ENCODE measurements around the gene ZDHHC24. TPM values are rescaled to one million over a fixed set of nuclear protein-coding genes. Genes with fewer than 3 reads are reported as not detected.

The ZDHHC24 gene
- total RNA-seq, 1 donor from 2014 or later = 3.7 TPM

DNA sequence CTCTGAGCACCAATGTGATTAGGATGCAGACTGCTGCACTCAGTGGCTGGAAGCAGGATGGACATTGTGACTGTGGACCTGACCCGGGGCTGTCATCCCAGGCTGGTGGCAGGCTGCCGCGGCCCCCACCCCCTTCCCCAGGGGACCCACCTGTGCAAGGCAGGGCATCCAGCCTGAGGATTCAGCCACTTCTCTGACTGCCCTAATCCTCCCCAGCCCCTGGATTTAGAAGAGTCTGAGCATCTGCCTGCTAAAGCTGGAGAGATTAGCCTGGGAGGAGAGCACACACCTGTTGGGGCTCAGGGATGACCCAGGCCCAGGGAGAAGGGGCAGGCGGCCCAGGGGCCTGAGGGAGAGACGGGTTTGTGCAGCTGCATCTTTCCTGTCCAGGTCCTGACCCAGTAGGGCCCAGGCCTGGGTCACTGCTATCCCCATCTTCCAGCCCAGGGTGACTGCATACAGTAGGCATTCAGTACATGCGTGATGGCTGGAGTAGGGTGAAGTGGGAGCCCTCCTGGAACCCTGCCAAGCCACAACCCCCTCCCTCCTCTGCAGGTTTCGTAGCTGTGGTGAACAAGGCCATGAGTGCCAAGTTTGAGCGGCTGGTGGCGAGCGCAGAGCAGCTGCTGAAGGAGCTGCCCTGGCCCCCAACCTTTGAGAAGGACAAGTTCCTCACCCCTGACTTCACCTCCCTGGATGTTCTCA lies 53.5 kb downstream of the ZDHHC24 start:
- H3K27ac ChIP-seq (ENCODE audit: low read depth, low read length) = no peak overlapping the region
- H3K4me1 ChIP-seq (ENCODE audit: control insufficient read depth in 3 of 3, insufficient read depth in 3 of 3, low read length in 3 of 3) = no peaks in the 10 kb centered on the region
- H3K9ac ChIP-seq (ENCODE audit: low read depth in 1 of 3, low read length in 3 of 3) = no peak overlapping the region
- H3K36me3 ChIP-seq (ENCODE audit: control insufficient read depth in 3 of 3, insufficient read depth in 3 of 3, low read length in 3 of 3) = peaks cover 30 to 52% (median 40%) of the 10 kb centered on the region in 3 donors
- H3K4me3 ChIP-seq (ENCODE audit: low read length in 3 of 3) = no peak overlapping the region
- no peaks in the 10 kb centered on the region for H3K9me3 ChIP-seq (ENCODE audit: control insufficient read depth in 3 of 3, low read length in 3 of 3)
- no peaks in the 10 kb centered on the region for H3K27me3 ChIP-seq (ENCODE audit: control insufficient read depth in 3 of 3, insufficient read depth in 3 of 3, low read length in 3 of 3)

DNA sequence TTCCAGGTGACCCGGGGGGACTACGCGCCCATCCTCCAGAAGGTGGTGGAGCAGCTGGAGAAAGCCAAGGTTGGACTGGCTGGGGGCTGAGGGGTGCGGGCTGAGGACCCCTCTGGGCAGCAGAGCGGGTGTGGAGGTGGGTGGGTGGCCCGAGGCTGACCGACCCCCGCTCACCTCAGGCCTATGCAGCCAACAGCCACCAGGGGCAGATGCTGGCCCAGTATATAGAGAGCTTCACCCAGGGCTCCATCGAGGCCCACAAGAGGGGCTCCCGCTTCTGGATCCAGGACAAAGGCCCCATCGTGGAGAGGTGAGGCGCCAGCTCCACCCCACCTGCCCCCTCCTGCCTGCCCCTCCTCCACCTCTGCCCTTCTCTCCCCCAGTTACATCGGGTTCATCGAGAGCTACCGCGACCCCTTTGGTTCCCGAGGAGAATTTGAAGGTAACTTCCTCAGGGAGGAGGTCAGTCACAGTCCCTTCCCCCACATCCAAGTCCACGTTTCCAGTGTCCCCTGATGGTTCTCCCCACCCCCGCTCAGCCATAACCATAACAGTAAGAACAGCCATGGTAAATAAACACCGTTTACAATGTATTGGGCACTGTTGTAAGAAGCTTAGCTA lies 54.4 kb downstream of the ZDHHC24 start:
- Histone ChIP-seq H3K4me3 (ENCODE audit: low read length in 3 of 3) (no peak overlapping the region), H3K9me3 (ENCODE audit: control insufficient read depth in 3 of 3, low read length in 3 of 3) (no peaks in the 10 kb centered on the region), H3K4me1 (ENCODE audit: control insufficient read depth in 3 of 3, insufficient read depth in 3 of 3, low read length in 3 of 3) (no peaks in the 10 kb centered on the region), H3K36me3 (ENCODE audit: control insufficient read depth in 3 of 3, insufficient read depth in 3 of 3, low read length in 3 of 3) (peaks cover 27 to 48% (median 34%) of the 10 kb centered on the region in 3 donors), H3K27me3 (ENCODE audit: control insufficient read depth in 3 of 3, insufficient read depth in 3 of 3, low read length in 3 of 3) (no peaks in the 10 kb centered on the region), H3K9ac (ENCODE audit: low read depth in 1 of 3, low read length in 3 of 3) (no peak overlapping the region), H3K27ac (ENCODE audit: low read depth, low read length) (no peak overlapping the region)

DNA sequence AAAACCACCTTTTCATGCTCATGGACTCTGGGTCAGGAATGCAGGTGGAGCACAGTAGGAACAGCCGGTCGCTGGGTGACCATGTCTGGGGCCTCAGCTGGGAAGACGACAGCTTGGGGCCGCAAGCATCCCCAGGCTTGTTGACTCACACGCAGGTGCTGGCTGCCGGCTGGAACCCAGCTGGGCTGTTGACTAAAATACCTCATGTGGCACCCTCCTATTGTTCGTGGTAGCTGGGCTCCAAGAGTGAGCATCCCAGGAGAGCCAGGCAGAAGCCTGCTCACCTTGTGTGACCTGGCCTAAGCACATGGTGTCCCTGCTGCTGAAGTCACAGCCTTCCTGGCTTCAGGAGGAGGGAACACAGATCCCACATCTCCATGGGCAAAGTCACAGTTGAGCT lies 56.2 kb downstream of the ZDHHC24 start:
- Histone ChIP-seq H3K9me3 (ENCODE audit: control insufficient read depth in 3 of 3, low read length in 3 of 3) (no peaks in the 10 kb centered on the region), H3K27me3 (ENCODE audit: control insufficient read depth in 3 of 3, insufficient read depth in 3 of 3, low read length in 3 of 3) (no peaks in the 10 kb centered on the region), H3K4me3 (ENCODE audit: low read length in 3 of 3) (no peak overlapping the region), H3K4me1 (ENCODE audit: control insufficient read depth in 3 of 3, insufficient read depth in 3 of 3, low read length in 3 of 3) (no peaks in the 10 kb centered on the region), H3K9ac (ENCODE audit: low read depth in 1 of 3, low read length in 3 of 3) (no peak overlapping the region), H3K27ac (ENCODE audit: low read depth, low read length) (no peak overlapping the region), H3K36me3 (ENCODE audit: control insufficient read depth in 3 of 3, insufficient read depth in 3 of 3, low read length in 3 of 3) (peaks cover 26 to 48% (median 27%) of the 10 kb centered on the region in 3 donors)

DNA sequence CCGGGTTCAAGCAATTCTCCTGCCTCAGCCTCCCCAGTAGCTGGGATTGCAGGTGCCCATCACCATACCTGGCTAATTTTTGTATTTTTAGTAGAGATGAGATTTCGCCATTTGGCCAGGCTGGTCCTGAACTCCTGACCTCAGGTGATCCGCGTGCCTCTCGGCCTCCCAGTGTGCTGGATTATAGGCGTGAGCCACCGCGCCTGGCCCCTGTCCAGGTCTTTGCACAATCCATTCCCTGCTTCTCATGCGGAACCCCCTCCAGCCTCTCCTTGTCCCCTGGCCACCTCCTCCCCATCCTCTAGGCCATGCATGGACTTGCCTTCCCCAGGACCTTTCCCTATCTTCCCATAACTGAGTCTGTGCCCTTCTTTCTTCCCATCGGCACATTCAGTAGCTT lies 56.9 kb downstream of the ZDHHC24 start:
- no peak overlapping the region for H3K4me3 ChIP-seq (ENCODE audit: low read length in 3 of 3)
- H3K9me3 ChIP-seq (ENCODE audit: control insufficient read depth in 3 of 3, low read length in 3 of 3) = no peaks in the 10 kb centered on the region
- H3K27ac ChIP-seq (ENCODE audit: low read depth, low read length) = no peak overlapping the region
- peaks cover 26 to 48% (median 29%) of the 10 kb centered on the region in 3 donors for H3K36me3 ChIP-seq (ENCODE audit: control insufficient read depth in 3 of 3, insufficient read depth in 3 of 3, low read length in 3 of 3)
- no peak overlapping the region for H3K9ac ChIP-seq (ENCODE audit: low read depth in 1 of 3, low read length in 3 of 3)
- H3K4me1 ChIP-seq (ENCODE audit: control insufficient read depth in 3 of 3, insufficient read depth in 3 of 3, low read length in 3 of 3) = no peaks in the 10 kb centered on the region
- H3K27me3 ChIP-seq (ENCODE audit: control insufficient read depth in 3 of 3, insufficient read depth in 3 of 3, low read length in 3 of 3) = no peaks in the 10 kb centered on the region

DNA sequence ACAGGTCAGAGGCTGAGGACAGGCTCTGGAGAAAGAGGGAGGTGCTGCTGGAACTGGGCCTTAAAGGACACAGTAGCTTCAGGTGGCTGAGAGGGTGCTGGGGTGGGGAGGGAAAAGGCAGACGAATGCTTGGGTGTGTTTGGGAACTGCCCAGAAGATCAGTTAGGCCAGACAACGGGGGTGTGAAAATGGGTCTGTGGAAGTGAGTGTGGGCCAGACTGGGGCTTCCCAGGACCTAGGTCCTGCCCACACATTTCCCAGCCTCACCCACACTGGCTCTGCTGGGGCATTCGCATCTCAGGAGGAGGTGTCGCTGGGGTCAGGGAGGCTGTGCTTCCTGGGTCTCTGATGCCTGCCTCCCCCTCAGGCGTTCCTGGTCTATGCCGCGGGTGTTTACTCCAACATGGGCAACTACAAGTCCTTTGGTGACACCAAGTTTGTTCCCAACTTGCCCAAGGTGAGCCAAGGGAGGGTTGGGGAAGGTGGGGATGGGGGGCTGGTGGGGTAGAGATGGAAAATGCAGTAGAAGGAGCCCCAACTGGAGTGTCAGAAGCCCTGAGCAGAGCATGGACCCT lies 61.0 kb downstream of the ZDHHC24 start:
- no peak overlapping the region for H3K9ac ChIP-seq (ENCODE audit: low read depth in 1 of 3, low read length in 3 of 3)
- H3K9me3 ChIP-seq (ENCODE audit: control insufficient read depth in 3 of 3, low read length in 3 of 3) = no peaks in the 10 kb centered on the region
- no peak overlapping the region for H3K4me3 ChIP-seq (ENCODE audit: low read length in 3 of 3)
- H3K4me1 ChIP-seq (ENCODE audit: control insufficient read depth in 3 of 3, insufficient read depth in 3 of 3, low read length in 3 of 3) = peaks cover 3 to 13% (median 7%) of the 10 kb centered on the region in 3 donors
- peaks cover 14 to 38% (median 18%) of the 10 kb centered on the region in 3 donors for H3K36me3 ChIP-seq (ENCODE audit: control insufficient read depth in 3 of 3, insufficient read depth in 3 of 3, low read length in 3 of 3)
- no peaks in the 10 kb centered on the region for H3K27me3 ChIP-seq (ENCODE audit: control insufficient read depth in 3 of 3, insufficient read depth in 3 of 3, low read length in 3 of 3)
- H3K27ac ChIP-seq (ENCODE audit: low read depth, low read length) = no peak overlapping the region

GRCh38 chr11:66480117-66480938 lies 65.5 kb downstream of the ZDHHC24 start, which contains the start of gene DPP3:
DPP3 (plus strand) TSS chr11:66480434; CDS start chr11:66482201, 1,767 bp downstream.
- H3K9ac ChIP-seq (ENCODE audit: low read depth in 1 of 3, low read length in 3 of 3) = peak within 1 kb of the TSS; percentile 93 to 98 (median 95)
- no peaks in the 10 kb centered on the region for H3K27me3 ChIP-seq (ENCODE audit: control insufficient read depth in 3 of 3, insufficient read depth in 3 of 3, low read length in 3 of 3)
- peak within 1 kb of the TSS; percentile 92 for H3K27ac ChIP-seq (ENCODE audit: low read depth, low read length)
- H3K9me3 ChIP-seq (ENCODE audit: control insufficient read depth in 3 of 3, low read length in 3 of 3) = no peaks in the 10 kb centered on the region
- H3K36me3 ChIP-seq (ENCODE audit: control insufficient read depth in 3 of 3, insufficient read depth in 3 of 3, low read length in 3 of 3) = peaks cover 3 to 19% (median 10%) of the 10 kb centered on the region in 3 donors
- peak within 1 kb of the TSS; percentile 84 to 91 (median 90) for H3K4me3 ChIP-seq (ENCODE audit: low read length in 3 of 3)
- H3K4me1 ChIP-seq (ENCODE audit: control insufficient read depth in 3 of 3, insufficient read depth in 3 of 3, low read length in 3 of 3) = peaks cover 19 to 40% (median 24%) of the 10 kb centered on the region in 3 donors

- Histone ChIP-seq H3K27ac (ENCODE audit: low read depth, low read length) (peak overlapping the region; percentile 92), H3K27me3 (ENCODE audit: control insufficient read depth in 3 of 3, insufficient read depth in 3 of 3, low read length in 3 of 3) (no peaks in the 10 kb centered on the region), H3K36me3 (ENCODE audit: control insufficient read depth in 3 of 3, insufficient read depth in 3 of 3, low read length in 3 of 3) (peaks cover 7 to 18% (median 10%) of the 10 kb centered on the region in 3 donors), H3K4me3 (ENCODE audit: low read length in 3 of 3) (peak overlapping the region; percentile 84 to 91 (median 90)), H3K9ac (ENCODE audit: low read depth in 1 of 3, low read length in 3 of 3) (peak overlapping the region; percentile 93 to 98 (median 95)), H3K4me1 (ENCODE audit: control insufficient read depth in 3 of 3, insufficient read depth in 3 of 3, low read length in 3 of 3) (peaks cover 19 to 40% (median 24%) of the 10 kb centered on the region in 3 donors), H3K9me3 (ENCODE audit: control insufficient read depth in 3 of 3, low read length in 3 of 3) (no peaks in the 10 kb centered on the region)
These were observed 66.3 kb downstream of the ZDHHC24 start for GRCh38 chr11:66479394-66480116.

DNA sequence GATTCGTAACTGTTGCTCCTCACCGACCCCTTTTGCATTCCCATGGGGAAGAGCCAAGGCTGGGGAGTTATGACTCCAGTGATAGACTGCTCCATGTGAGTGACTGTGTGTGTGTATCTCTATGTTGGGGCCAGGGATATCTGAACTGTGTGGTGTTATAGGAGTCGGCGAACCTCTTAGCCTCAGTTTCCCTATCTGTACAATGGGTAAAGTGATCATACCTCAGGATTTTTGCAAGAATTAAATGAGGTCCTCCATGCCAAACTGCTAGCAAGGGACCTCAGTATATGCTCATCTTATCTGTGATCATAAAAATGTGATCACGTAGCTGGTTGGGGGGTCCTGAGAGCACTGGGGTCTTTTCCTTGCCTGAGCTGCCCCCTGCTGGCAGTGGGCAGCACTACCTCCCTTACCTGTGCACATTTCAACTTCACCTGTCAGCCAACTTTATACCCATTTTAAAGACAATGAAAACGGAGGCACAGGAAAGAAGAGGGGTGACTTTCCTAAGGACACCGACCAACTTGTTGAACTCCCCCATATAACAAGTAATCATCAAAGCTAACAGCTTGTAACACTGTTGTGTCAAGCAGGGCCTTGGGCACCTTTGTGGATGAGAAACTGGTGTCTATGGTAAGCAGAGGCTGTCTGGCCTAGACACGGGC lies 67.0 kb downstream of the ZDHHC24 start:
- Histone ChIP-seq H3K27me3 (ENCODE audit: control insufficient read depth in 3 of 3, insufficient read depth in 3 of 3, low read length in 3 of 3) (no peaks in the 10 kb centered on the region), H3K4me3 (ENCODE audit: low read length in 3 of 3) (peak overlapping the region; percentile 84 to 91 (median 90)), H3K27ac (ENCODE audit: low read depth, low read length) (peak overlapping the region; percentile 92), H3K36me3 (ENCODE audit: control insufficient read depth in 3 of 3, insufficient read depth in 3 of 3, low read length in 3 of 3) (peaks cover 10 to 23% (median 15%) of the 10 kb centered on the region in 3 donors), H3K9ac (ENCODE audit: low read depth in 1 of 3, low read length in 3 of 3) (peak overlapping the region; percentile 93 to 98 (median 95)), H3K9me3 (ENCODE audit: control insufficient read depth in 3 of 3, low read length in 3 of 3) (no peaks in the 10 kb centered on the region), H3K4me1 (ENCODE audit: control insufficient read depth in 3 of 3, insufficient read depth in 3 of 3, low read length in 3 of 3) (peaks cover 19 to 40% (median 24%) of the 10 kb centered on the region in 3 donors)
